ENCODE data around the gene FBLIM1.

FBLIM1 gene

DNA sequence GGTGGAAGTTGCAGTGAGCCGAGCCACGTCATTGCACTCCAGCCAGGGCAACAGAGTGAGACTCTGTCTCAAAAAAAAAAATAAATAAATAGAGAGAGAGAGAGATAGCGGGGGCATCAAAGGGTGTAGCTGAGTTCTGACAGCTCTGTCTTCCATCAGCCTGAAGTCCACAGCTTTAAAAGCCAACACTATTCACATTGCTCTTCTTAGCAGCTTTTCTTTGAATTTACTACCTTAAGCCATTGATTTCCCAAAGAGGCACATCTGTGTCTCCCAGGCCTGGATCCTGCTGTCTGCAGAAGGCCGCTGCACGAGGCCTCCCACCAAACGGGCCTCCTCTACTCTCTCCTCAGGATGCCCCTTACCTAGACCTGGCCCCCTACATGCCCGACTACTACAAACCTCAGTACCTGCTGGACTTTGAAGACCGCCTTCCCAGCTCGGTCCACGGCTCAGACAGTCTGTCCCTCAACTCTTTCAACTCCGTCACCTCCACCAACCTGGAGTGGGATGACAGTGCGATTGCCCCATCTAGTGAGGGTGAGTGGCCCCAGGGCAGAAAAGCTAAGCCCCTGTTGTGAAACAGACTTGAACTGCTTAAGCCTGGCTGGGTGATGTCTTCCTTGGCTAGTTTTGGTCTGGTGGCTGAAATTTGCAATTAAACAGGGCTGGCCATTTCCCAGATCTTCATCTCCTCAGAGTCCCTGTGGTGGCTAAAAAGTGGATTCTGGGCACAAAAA, 39.0 kb upstream of the FBLIM1 start:
- H3K27me3 ChIP-seq (replicated peaks in 2 of 5; ENCODE audit: control insufficient read depth in 4 of 5, insufficient read depth in 5 of 5, low read length in 4 of 5): no peaks in the 10 kb centered on the region
- POLR2A ChIA-PET: interaction anchor here (0.6 to 0.7 kb wide), 2 partner anchors 9 to 40 kb away, joined by 3 read pairs; no protein-coding TSS in a partner anchor

DNA sequence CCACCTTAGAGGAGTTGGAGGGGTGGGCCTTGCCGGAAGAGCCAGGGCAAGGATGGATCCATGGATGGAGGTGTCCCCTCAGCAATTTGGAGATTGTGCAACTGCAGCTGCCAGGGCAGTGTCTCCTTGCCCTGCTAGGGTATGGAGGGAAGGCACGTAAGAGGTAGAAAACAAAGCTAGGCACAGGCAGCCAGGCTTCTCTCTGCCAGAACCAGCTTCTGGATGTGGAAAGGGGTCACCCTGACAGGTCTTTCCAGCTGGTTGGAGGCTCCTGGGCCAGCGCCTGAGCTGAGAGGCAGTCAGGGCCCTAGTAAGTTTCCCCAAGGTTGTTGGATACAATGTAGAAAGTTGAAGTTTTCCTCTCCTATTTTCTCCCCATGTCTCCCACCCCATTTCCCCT, 37.7 kb upstream of the FBLIM1 start:
- Histone ChIP-seq H3K4me1 (ENCODE audit: control extremely low read depth in 1 of 4, control insufficient read depth in 4 of 4, insufficient read depth in 4 of 4, low read length in 3 of 4) (no peaks in the 10 kb centered on the region), H3K4me3 (ENCODE audit: control insufficient read depth in 1 of 7, extremely low read depth in 1 of 7, insufficient read depth in 4 of 7, low read depth in 2 of 7, low read length in 6 of 7) (no peak overlapping the region), H3K9me3 (ENCODE audit: control extremely low read depth in 1 of 5, control insufficient read depth in 4 of 5, insufficient read depth in 2 of 5, low read depth in 1 of 5, low read length in 4 of 5) (no peaks in the 10 kb centered on the region), H3K36me3 (ENCODE audit: control insufficient read depth in 4 of 4, insufficient read depth in 4 of 4, low read length in 3 of 4) (peaks cover 15 to 81% (median 58%) of the 10 kb centered on the region in 4 experiments), H3K27ac (ENCODE audit: insufficient read depth in 1 of 2, low read depth in 1 of 2, low read length in 2 of 2, poor library complexity in 1 of 2, severe bottlenecking in 2 of 2) (no peak overlapping the region), H3K27me3 (replicated peaks in 2 of 5; ENCODE audit: control insufficient read depth in 4 of 5, insufficient read depth in 5 of 5, low read length in 4 of 5) (no peaks in the 10 kb centered on the region)
- ChIA-PET POLR2A (no interaction called here), CTCF (interaction anchor here (0.9 to 1.3 kb wide), 2 partner anchors 10 to 18 kb away, joined by 4 read pairs; no protein-coding TSS in a partner anchor)
- DNase-seq: no peak
- WGBS (ENCODE audit: insufficient coverage): 95% methylated on average over 2 of the region's 3 CpGs

More for the DNA sequence above, 39.0 kb upstream of the FBLIM1 start:
- Histone ChIP-seq H3K4me1 (ENCODE audit: control extremely low read depth in 1 of 4, control insufficient read depth in 4 of 4, insufficient read depth in 4 of 4, low read length in 3 of 4) (no peaks in the 10 kb centered on the region), H3K36me3 (ENCODE audit: control insufficient read depth in 4 of 4, insufficient read depth in 4 of 4, low read length in 3 of 4) (peaks cover 14 to 70% (median 50%) of the 10 kb centered on the region in 4 experiments), H3K9me3 (ENCODE audit: control extremely low read depth in 1 of 5, control insufficient read depth in 4 of 5, insufficient read depth in 2 of 5, low read depth in 1 of 5, low read length in 4 of 5) (no peaks in the 10 kb centered on the region), H3K4me3 (ENCODE audit: control insufficient read depth in 1 of 7, extremely low read depth in 1 of 7, insufficient read depth in 4 of 7, low read depth in 2 of 7, low read length in 6 of 7) (no peak overlapping the region), H3K27ac (ENCODE audit: insufficient read depth in 1 of 2, low read depth in 1 of 2, low read length in 2 of 2, poor library complexity in 1 of 2, severe bottlenecking in 2 of 2) (no peak overlapping the region)
- 98% methylated on average over 8 of the region's 12 CpGs for WGBS (ENCODE audit: insufficient coverage)
- CTCF ChIA-PET: interaction anchor here (0.8 kb wide), 1 partner anchor 12 kb away, joined by 3 read pairs; no protein-coding TSS in a partner anchor
- DNase-seq: no peak

DNA sequence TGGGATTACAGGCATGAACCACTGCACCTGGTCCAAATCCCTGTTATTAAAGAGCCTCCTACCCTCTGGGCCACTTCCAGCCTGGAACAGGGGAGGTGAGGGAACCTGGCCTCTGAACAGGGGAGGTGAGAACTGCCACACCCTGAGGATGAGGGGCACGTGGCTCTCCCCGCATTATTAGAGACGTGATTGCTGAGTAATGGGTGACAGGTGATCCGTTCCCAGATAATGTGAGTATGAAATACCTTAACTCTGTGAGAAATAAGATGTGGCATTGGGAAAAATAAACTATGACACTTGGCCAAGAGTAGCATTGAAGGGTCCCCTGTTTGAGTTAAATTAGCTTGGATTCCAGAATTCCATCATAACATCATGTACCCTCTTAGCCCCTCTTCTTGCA, 36.2 kb upstream of the FBLIM1 start:
- ChIA-PET POLR2A (no interaction called here), CTCF (interaction anchor here (0.6 to 1.2 kb wide), 2 partner anchors 18 to 112 kb away, joined by 3 read pairs; no protein-coding TSS in a partner anchor)
- H3K27ac ChIP-seq (ENCODE audit: insufficient read depth in 1 of 2, low read depth in 1 of 2, low read length in 2 of 2, poor library complexity in 1 of 2, severe bottlenecking in 2 of 2): no peak overlapping the region
- no peaks in the 10 kb centered on the region for H3K4me1 ChIP-seq (ENCODE audit: control extremely low read depth in 1 of 4, control insufficient read depth in 4 of 4, insufficient read depth in 4 of 4, low read length in 3 of 4)
- H3K27me3 ChIP-seq (replicated peaks in 2 of 5; ENCODE audit: control insufficient read depth in 4 of 5, insufficient read depth in 5 of 5, low read length in 4 of 5): no peaks in the 10 kb centered on the region
- 100% methylated on average over 2 of the region's 4 CpGs for whole genome bisulfite sequencing (ENCODE audit: insufficient coverage)
- H3K36me3 ChIP-seq (ENCODE audit: control insufficient read depth in 4 of 4, insufficient read depth in 4 of 4, low read length in 3 of 4): peaks cover 14 to 82% (median 59%) of the 10 kb centered on the region in 4 experiments
- no peaks in the 10 kb centered on the region for H3K9me3 ChIP-seq (ENCODE audit: control extremely low read depth in 1 of 5, control insufficient read depth in 4 of 5, insufficient read depth in 2 of 5, low read depth in 1 of 5, low read length in 4 of 5)
- H3K4me3 ChIP-seq (ENCODE audit: control insufficient read depth in 1 of 7, extremely low read depth in 1 of 7, insufficient read depth in 4 of 7, low read depth in 2 of 7, low read length in 6 of 7): no peak overlapping the region
- DNase-seq: no peak

DNA sequence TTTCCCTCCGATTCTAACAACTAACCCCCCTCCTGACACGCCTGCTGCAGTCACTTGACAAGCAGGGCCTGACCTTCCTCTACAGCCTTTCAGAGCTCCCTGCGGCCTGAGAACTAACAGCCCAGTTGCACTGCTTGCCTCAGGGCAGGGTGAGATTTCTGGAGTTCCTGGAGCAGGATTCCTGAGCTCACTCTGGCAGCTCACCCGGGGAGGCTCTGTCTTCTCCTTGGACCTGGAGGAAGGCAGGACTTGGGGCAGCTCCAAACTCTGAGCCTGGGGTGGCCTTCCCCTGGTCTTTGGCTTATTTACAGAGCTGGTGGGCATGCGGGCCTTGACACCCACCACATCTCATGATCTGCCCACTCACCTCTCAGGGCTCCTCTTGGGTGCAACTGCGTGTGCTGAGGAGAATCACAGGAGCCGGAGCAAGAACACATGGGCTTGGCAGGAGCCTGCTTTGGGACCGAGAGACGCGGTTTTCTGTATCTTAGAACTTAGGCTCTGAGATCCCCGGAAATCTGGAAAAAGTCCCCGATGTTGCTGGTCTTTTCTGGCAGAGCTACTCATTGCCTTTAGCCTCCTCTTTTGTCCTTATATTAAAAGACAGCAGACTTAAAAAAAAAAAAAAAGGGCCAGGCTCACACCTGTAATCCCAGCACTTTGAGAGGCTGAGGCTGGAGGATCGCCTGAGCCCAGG, 35.6 kb upstream of the FBLIM1 start:
- DNase-seq: no peak
- no peaks in the 10 kb centered on the region for H3K9me3 ChIP-seq (ENCODE audit: control extremely low read depth in 1 of 5, control insufficient read depth in 4 of 5, insufficient read depth in 2 of 5, low read depth in 1 of 5, low read length in 4 of 5)
- ChIA-PET POLR2A (no interaction called here), CTCF (interaction anchor here (0.6 to 1.2 kb wide), 5 partner anchors 15 to 384 kb away, joined by 3 read pairs; no protein-coding TSS in a partner anchor)
- H3K4me1 ChIP-seq (ENCODE audit: control extremely low read depth in 1 of 4, control insufficient read depth in 4 of 4, insufficient read depth in 4 of 4, low read length in 3 of 4): no peaks in the 10 kb centered on the region
- no peaks in the 10 kb centered on the region for H3K27me3 ChIP-seq (replicated peaks in 2 of 5; ENCODE audit: control insufficient read depth in 4 of 5, insufficient read depth in 5 of 5, low read length in 4 of 5)
- H3K27ac ChIP-seq (ENCODE audit: insufficient read depth in 1 of 2, low read depth in 1 of 2, low read length in 2 of 2, poor library complexity in 1 of 2, severe bottlenecking in 2 of 2): no peak overlapping the region
- H3K4me3 ChIP-seq (ENCODE audit: control insufficient read depth in 1 of 7, extremely low read depth in 1 of 7, insufficient read depth in 4 of 7, low read depth in 2 of 7, low read length in 6 of 7): no peak overlapping the region
- WGBS (ENCODE audit: insufficient coverage): 99% methylated on average over 12 of the region's 13 CpGs
- peaks cover 14 to 82% (median 58%) of the 10 kb centered on the region in 4 experiments for H3K36me3 ChIP-seq (ENCODE audit: control insufficient read depth in 4 of 4, insufficient read depth in 4 of 4, low read length in 3 of 4)

DNA sequence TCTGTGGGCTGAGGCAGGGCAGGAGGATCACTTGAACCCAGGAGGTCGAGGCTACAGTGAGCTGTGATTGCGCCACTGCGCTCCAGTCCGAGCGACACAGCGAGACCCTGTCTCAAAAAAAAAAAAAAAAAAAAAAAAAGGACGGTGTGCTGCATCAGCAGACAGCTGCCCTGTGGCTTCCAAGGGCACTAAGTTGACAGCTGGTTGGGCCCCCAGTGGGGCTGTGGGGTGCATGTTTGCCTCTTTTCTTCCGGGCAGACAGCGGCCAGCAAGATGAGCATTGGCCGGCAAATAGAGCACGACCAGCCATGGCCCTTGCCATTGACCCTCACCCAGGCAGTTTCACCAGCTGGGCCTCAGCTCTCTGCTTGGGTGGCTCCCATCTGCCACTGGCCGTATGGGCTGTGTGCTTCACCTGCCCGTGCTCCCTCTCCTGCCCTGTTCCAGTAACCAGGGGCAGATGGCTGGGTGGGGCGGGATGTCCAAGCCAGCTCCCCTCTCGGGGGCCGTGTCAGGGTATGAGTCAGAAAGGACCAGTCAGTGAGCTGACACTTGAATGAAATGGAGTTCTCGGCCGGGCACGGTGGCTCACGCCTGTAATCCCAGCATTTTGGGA, 34.9 kb upstream of the FBLIM1 start:
- Histone ChIP-seq H3K4me1 (ENCODE audit: control extremely low read depth in 1 of 4, control insufficient read depth in 4 of 4, insufficient read depth in 4 of 4, low read length in 3 of 4) (no peaks in the 10 kb centered on the region), H3K27ac (ENCODE audit: insufficient read depth in 1 of 2, low read depth in 1 of 2, low read length in 2 of 2, poor library complexity in 1 of 2, severe bottlenecking in 2 of 2) (no peak overlapping the region), H3K27me3 (replicated peaks in 2 of 5; ENCODE audit: control insufficient read depth in 4 of 5, insufficient read depth in 5 of 5, low read length in 4 of 5) (no peaks in the 10 kb centered on the region), H3K36me3 (ENCODE audit: control insufficient read depth in 4 of 4, insufficient read depth in 4 of 4, low read length in 3 of 4) (peaks cover 12 to 83% (median 58%) of the 10 kb centered on the region in 4 experiments), H3K9me3 (ENCODE audit: control extremely low read depth in 1 of 5, control insufficient read depth in 4 of 5, insufficient read depth in 2 of 5, low read depth in 1 of 5, low read length in 4 of 5) (no peaks in the 10 kb centered on the region), H3K4me3 (ENCODE audit: control insufficient read depth in 1 of 7, extremely low read depth in 1 of 7, insufficient read depth in 4 of 7, low read depth in 2 of 7, low read length in 6 of 7) (no peak overlapping the region)
- CTCF ChIA-PET: interaction anchor here (1.2 kb wide), 3 partner anchors 14 to 114 kb away, joined by 3 read pairs; no protein-coding TSS in a partner anchor
- POLR2A ChIA-PET: interaction anchor here (0.6 kb wide), 2 partner anchors 16 to 589 kb away, joined by 3 to 4 read pairs; no protein-coding TSS in a partner anchor
- DNase-seq: no peak
- WGBS (ENCODE audit: insufficient coverage): 94% methylated on average over 15 of the region's 20 CpGs

DNA sequence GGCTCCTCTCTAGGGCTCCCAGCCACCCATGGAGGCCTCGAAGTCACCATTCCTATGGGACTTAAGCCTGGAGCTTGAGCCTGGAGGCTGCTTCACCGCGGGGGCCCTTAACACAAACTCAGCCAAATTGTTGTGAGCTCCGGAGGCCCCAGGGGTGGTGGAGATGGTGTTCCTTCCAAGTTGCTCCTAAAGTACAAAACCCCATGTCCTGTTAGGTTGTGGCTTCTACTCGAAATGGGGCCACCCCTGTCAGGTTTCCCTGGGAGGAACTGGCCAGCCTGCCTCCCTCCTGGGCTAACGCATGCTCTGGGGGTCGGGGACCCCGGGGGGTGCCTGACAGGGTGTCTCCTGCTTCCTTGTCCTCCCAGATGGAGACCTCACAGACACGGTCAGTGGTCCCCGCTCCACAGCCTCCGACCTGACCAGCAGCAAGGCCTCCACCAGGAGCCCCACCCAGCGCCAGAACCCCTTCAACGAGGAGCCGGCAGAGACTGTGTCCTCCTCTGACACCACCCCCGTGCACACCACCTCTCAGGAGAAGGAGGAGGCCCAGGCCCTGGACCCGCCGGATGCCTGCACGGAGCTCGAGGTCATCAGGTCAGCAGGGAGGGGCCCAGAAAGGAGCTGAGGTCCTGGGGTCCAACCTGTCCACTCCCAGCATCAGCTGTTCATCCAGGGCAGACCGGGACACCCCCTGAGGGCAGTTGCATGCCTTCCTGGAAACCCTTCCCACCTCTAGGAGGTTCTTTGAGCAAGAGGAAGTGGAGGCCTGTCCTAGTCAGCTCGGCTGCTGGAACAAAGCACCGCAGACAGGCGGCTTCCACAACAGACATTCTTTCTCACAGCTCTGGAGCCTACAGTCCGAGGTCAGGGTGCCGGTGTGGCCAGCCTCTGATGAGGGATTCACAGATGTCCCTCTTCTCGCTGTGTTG, 33.4 kb upstream of the FBLIM1 start:
- Histone ChIP-seq H3K9me3 (ENCODE audit: control extremely low read depth in 1 of 5, control insufficient read depth in 4 of 5, insufficient read depth in 2 of 5, low read depth in 1 of 5, low read length in 4 of 5) (no peaks in the 10 kb centered on the region), H3K4me1 (ENCODE audit: control extremely low read depth in 1 of 4, control insufficient read depth in 4 of 4, insufficient read depth in 4 of 4, low read length in 3 of 4) (no peaks in the 10 kb centered on the region), H3K27me3 (replicated peaks in 2 of 5; ENCODE audit: control insufficient read depth in 4 of 5, insufficient read depth in 5 of 5, low read length in 4 of 5) (no peaks in the 10 kb centered on the region), H3K36me3 (ENCODE audit: control insufficient read depth in 4 of 4, insufficient read depth in 4 of 4, low read length in 3 of 4) (peaks cover 11 to 85% (median 53%) of the 10 kb centered on the region in 4 experiments), H3K4me3 (ENCODE audit: control insufficient read depth in 1 of 7, extremely low read depth in 1 of 7, insufficient read depth in 4 of 7, low read depth in 2 of 7, low read length in 6 of 7) (no peak overlapping the region), H3K27ac (ENCODE audit: insufficient read depth in 1 of 2, low read depth in 1 of 2, low read length in 2 of 2, poor library complexity in 1 of 2, severe bottlenecking in 2 of 2) (no peak overlapping the region)
- ChIA-PET POLR2A (interaction anchor here (0.6 kb wide), 1 partner anchor 25 kb away, joined by 3 read pairs; no protein-coding TSS in a partner anchor), CTCF (no interaction called here)
- DNase-seq: no peak
- WGBS (ENCODE audit: insufficient coverage): 93% methylated on average over 21 of the region's 26 CpGs
